Keratinocyte (primary cell): ENCODE data around the gene ADARB2.

Source experiments
- EZH2 ChIP-seq: IDR thresholded peaks from one replicate; pipeline ENCODE4 v1.6.1; 2012; ENCODE audit warnings: inconsistent platforms, mild to moderate bottlenecking, low read length, moderate library complexity
- TF ChIP-seq, protein P1 (sequence below), 3 experiments: IDR thresholded peaks in 1 of 3; conservative IDR thresholded peaks in 1 of 3; optimal IDR thresholded peaks in 1 of 3; 2 replicates in 2 of 3; 3 replicates in 1 of 3; pipeline versions ENCODE3 to v1.5.1; 2011; ENCODE audit warnings: low read length in 3 of 3, mild to moderate bottlenecking in 3 of 3, moderate library complexity in 2 of 3, control low read depth in 1 of 3, inconsistent platforms in 1 of 3; ENCODE audit not compliant: insufficient read depth in 2 of 3; ENCODE audit errors: extremely low read depth in 1 of 3

DNA sequence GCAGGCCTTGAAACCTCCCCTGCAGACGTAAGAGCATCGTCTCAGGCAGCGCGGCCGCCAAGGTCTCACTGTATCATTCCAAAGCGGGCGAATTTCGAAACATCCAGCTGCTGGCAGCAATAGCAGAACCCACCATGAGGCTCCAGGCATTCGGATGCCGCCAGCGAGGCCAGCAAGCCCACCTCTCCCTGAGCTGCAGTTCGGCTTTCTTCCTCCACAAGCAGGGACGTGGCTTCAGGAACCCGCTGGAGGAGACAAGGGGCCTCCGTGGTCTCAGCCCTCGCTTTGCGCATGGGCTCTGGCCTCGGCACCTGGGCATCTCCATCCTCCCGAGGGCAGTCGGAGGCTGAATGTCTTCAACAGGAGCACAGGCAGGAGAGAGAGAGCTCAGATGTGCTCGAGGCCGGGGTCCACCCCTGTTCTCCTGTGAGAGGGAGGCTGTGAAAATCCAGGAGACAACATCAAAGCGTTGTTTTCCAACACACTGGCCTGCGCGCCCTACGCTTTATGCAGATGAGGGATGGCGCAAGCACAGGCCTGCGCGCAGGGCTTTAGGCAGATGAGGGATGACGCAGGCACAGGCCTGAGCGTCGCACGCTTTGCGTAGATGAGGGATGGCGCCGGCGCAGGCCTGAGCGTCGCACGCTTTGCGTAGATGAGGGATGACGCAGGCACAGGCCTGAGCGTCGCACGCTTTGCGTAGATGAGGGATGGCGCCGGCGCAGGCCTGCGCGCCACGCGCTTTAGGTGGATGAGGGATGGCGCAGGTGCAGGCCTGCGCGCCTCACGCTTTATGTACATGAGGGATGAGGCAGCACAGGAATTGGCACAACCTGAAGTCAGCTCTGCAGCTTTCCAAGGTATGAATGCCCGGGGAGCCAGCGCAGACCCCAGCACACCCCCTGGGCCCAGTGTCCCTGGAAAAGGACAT is 577.9 kb downstream of the ADARB2 start:
- TF ChIP-seq, protein P1, sequence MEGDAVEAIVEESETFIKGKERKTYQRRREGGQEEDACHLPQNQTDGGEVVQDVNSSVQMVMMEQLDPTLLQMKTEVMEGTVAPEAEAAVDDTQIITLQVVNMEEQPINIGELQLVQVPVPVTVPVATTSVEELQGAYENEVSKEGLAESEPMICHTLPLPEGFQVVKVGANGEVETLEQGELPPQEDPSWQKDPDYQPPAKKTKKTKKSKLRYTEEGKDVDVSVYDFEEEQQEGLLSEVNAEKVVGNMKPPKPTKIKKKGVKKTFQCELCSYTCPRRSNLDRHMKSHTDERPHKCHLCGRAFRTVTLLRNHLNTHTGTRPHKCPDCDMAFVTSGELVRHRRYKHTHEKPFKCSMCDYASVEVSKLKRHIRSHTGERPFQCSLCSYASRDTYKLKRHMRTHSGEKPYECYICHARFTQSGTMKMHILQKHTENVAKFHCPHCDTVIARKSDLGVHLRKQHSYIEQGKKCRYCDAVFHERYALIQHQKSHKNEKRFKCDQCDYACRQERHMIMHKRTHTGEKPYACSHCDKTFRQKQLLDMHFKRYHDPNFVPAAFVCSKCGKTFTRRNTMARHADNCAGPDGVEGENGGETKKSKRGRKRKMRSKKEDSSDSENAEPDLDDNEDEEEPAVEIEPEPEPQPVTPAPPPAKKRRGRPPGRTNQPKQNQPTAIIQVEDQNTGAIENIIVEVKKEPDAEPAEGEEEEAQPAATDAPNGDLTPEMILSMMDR (optimal IDR thresholded peaks at IDR 0.05 in 1 of 3, IDR thresholded peaks at IDR 0.05 in 1 of 3, conservative IDR thresholded peaks at IDR 0.05 in 1 of 3; ENCODE audit: extremely low read depth in 1 of 3, insufficient read depth in 2 of 3, low read length in 3 of 3): no peak
- no peak for TF ChIP-seq EZH2
